Spleen (tissue), 7 donors: Measurements from ENCODE around the gene PLPP7.

Source experiments
- CTCF ChIP-seq, 11 experiments: fragments of 200-600 bp in 7 of 11; fragments of 450-650 bp in 4 of 11; sonication (generic) in 4 of 11; IDR thresholded peaks in 8 of 11; conservative IDR thresholded peaks in 3 of 11; 1 replicate in 7 of 11; 2 replicates in 4 of 11; pipeline versions ENCODE4 v1.4.0 to v1.8.0; 2016 to 2021; ENCODE audit warnings: antibody characterized with exemption in 11 of 11, inconsistent platforms in 4 of 11, mild to moderate bottlenecking in 1 of 11
- POLR2A ChIP-seq, 3 donors: fragments of 450-650 bp; IDR thresholded peaks; one replicate each; pipeline ENCODE4 v1.5.1; 2017; ENCODE audit warnings: antibody characterized with exemption in 3 of 3, mild to moderate bottlenecking in 1 of 3
- POLR2AphosphoS5 ChIP-seq, 3 donors: sonication (generic); formaldehyde crosslinking; IDR thresholded peaks; one replicate each; pipeline ENCODE4 v1.5.1; 2017; ENCODE audit warnings: antibody characterized with exemption in 3 of 3
- donor health status: DM: no; HTN: no; CAD: no; lungs with moderate emphysema.
- donor health status: DM: no; HTN: no; CAD: no.
- donor health status: DM: no; HTN: no; CAD: no.

DNA sequence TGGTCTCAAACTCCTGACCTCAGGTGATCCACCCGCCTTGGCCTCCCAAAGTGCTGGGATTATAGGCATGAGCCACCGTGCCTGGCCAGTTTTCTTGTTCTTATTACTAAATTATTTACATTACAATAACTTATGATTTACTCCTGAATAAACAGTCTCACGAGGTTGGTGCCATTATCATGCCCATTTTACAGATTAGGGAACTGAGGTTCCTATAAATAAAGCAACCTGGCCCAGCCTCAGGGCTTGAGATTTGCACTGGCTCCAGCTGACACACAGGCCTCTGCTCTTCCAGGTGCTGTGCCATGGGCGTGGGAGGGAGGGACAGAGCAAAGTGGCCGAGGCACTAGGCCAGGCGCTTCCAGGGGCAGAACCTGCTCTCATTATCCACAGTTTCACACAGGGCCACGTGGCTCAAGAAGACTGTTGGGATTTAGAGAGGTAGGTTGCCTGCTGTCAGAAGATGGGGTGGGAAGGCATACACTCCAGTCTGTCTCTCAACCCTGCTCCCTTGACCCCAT is 2.3 kb downstream of the PLPP7 start:
- TF ChIP-seq CTCF (IDR thresholded peaks at IDR 0.05 in 8 of 11, conservative IDR thresholded peaks at IDR 0.05 in 3 of 11) (no peak), POLR2AphosphoS5 (IDR thresholded peaks at IDR 0.05) (no peak), POLR2A (IDR thresholded peaks at IDR 0.05) (no peak)
